A549 treated with Hydrocortisone at 1 μM for 4 hours (cell line): ENCODE results near the gene PLPP4. TPM values are rescaled to one million over a fixed set of nuclear protein-coding genes. Genes with fewer than 3 reads are reported as not detected.

Experiments
- total RNA-seq: library from RNA; stranded (reverse); fragments of 200-300 nt; extraction: Qiagen RNA extraction; gene quantifications from 5 replicates; pipeline ENCODE4 v1.2.3, GENCODE V29; 2022

PLPP4 gene
- 0.15 TPM in 2 of 5 replicates, not detected in the others for total RNA-seq

DNA sequence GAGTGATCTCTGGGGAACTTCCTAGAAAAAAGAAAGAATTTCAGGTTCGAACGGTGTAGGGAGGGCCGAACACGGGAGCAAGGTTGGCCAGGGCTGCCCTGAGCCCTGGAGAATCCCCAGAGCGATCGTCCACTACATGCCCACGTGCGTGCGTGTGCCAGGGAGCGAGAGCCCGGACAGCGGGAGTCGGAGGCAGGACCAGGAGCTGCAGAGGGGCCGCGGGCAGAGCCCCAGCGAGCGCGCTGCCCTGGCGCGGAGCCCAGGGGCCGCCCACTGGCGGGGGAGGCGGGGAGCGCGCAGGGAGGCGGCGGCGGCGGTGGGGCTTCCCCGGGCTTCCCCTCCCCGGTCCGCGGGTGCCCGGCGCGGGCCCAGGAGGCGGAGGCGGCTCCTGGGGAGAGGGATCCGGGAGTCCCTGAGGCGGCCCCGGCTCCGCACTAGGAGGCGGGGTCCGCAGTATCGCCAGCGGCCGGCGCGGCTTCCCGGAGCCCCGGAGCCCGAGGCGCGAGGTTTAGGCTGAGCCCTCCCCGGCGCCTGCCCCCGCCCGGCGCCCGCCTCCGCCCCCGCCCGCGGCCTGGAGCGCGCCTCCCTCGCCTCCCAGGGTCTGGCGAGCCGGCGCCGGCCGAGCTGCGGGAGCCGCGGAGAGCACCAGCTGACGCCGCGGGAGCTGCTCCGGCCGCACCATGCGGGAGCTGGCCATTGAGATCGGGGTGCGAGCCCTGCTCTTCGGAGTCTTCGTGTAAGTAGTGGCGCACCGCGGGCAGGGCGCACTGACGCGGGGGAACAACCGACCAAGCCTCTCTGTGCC lies at the start of gene PLPP4:
Gene PLPP4 (plus strand): TSS at position 602 of the 805 bp plus-strand sequence. CDS start 79 bp downstream, at position 681.

